ENCODE measurements around the gene FAM107A.

FAM107A gene

GRCh38 chr3:58591517-58592510 is 14.6 kb upstream of the FAM107A start:
- FAIRE-seq, result no peak

- FAIRE-seq, result no peak
These were observed 10.9 kb upstream of the FAM107A start for GRCh38 chr3:58588030-58588614.

- FAIRE-seq, result no peak
These were observed 9.6 kb upstream of the FAM107A start for GRCh38 chr3:58586776-58587192.

GRCh38 chr3:58585994-58586393 is 8.8 kb upstream of the FAM107A start:
- no peak for FAIRE-seq

GRCh38 chr3:58585005-58585786 is 8.0 kb upstream of the FAM107A start:
- FAIRE-seq, result no peak

GRCh38 chr3:58584690-58585004 is 7.5 kb upstream of the FAM107A start:
- FAIRE-seq, result no peak

GRCh38 chr3:58581328-58582091 is 4.3 kb upstream of the FAM107A start:
- FAIRE-seq, result no peak

GRCh38 chr3:58580826-58581327 is 3.7 kb upstream of the FAM107A start:
- FAIRE-seq, result no peak

GRCh38 chr3:58578873-58579272 is 1.7 kb upstream of the FAM107A start:
- FAIRE-seq, result no peak

GRCh38 chr3:58576716-58577115 is 475 bp downstream of the FAM107A start:
- no peak for FAIRE-seq

- no peak for FAIRE-seq
These were observed 1.1 kb downstream of the FAM107A start for GRCh38 chr3:58575971-58576652.

- no peak for FAIRE-seq
These were observed 2.5 kb downstream of the FAM107A start for GRCh38 chr3:58574682-58575081.

- no peak for FAIRE-seq
These were observed 3.1 kb downstream of the FAM107A start for GRCh38 chr3:58574106-58574505.

GRCh38 chr3:58573640-58574039 is 3.6 kb downstream of the FAM107A start:
- no peak for FAIRE-seq

- FAIRE-seq, result no peak
These were observed 4.5 kb downstream of the FAM107A start for GRCh38 chr3:58572634-58573230.

GRCh38 chr3:58572013-58572633 is 5.1 kb downstream of the FAM107A start:
- no peak for FAIRE-seq

- no peak for FAIRE-seq
These were observed 6.3 kb downstream of the FAM107A start for GRCh38 chr3:58570851-58571250.

- no peak for FAIRE-seq
These were observed 7.7 kb downstream of the FAM107A start for GRCh38 chr3:58569287-58570001.

- no peak for FAIRE-seq
These were observed 8.5 kb downstream of the FAM107A start for GRCh38 chr3:58568572-58569286.

- no peak for FAIRE-seq
These were observed 10.0 kb downstream of the FAM107A start for GRCh38 chr3:58567251-58567515.

All from colon (tissue), 2 donors.